Nephron (organoid): ENCODE results near the gene CSNK1D.

Experiments used
- H3K27ac Mint-ChIP-seq, 3 experiments: 2 replicates each; pipeline ENCODE4 v1.8.0; 2020; ENCODE audit warnings: mixed read lengths in 3 of 3, mild to moderate bottlenecking in 2 of 3, moderate library complexity in 1 of 3
- H3K27me3 Mint-ChIP-seq: 2 replicates; pipeline ENCODE4 v1.8.0; 2021; ENCODE audit warnings: low read depth, mild to moderate bottlenecking, moderate library complexity, mixed read lengths
- H3K36me3 Mint-ChIP-seq: 2 replicates; pipeline ENCODE4 v1.8.0; 2020; ENCODE audit warnings: low read depth, mixed read lengths
- H3K4me1 Mint-ChIP-seq: 2 replicates; pipeline ENCODE4 v1.8.0; 2020; ENCODE audit warnings: mixed read lengths
- H3K4me3 Mint-ChIP-seq, 3 experiments: 2 replicates each; pipeline ENCODE4 v1.8.0; 2020; ENCODE audit warnings: mild to moderate bottlenecking in 3 of 3, mixed read lengths in 3 of 3, moderate library complexity in 2 of 3
- H3K9me3 Mint-ChIP-seq: 2 replicates; pipeline ENCODE4 v1.8.0; 2020; ENCODE audit warnings: mixed read lengths
- TF ChIP-seq, protein P1 (sequence below), 3 experiments: fragments of 200-600 bp; sonication (generic); IDR thresholded peaks; one replicate each; pipeline ENCODE4 v1.5.0; 2021; ENCODE audit warnings: antibody characterized with exemption in 3 of 3; ENCODE audit not compliant: unreplicated experiment in 3 of 3

CSNK1D gene

DNA sequence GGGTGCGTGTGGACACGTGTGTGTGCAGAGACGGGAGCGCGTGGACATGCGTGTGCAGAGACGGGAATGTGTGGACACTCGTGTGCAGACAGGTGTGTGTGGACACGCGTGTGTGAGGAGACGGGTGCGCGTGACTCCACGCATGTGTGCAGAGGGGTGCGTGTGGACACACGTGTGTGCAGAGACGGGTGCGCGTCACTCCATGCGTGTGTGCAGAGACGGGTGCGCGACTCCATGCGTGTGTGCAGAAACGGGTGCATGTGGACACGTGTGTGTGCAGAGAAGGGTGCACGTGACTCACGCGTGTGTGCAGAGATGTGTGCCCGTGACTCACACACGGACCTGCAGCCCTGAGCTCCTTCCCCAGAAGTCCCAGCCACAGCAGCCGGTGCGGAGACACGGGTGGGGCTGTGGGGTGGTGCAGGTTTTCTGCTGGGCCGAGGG is 46.1 kb upstream of the CSNK1D start:
- peaks cover 15% of the 10 kb centered on the region for H3K27me3 Mint-ChIP-seq
- TF ChIP-seq, protein P1, sequence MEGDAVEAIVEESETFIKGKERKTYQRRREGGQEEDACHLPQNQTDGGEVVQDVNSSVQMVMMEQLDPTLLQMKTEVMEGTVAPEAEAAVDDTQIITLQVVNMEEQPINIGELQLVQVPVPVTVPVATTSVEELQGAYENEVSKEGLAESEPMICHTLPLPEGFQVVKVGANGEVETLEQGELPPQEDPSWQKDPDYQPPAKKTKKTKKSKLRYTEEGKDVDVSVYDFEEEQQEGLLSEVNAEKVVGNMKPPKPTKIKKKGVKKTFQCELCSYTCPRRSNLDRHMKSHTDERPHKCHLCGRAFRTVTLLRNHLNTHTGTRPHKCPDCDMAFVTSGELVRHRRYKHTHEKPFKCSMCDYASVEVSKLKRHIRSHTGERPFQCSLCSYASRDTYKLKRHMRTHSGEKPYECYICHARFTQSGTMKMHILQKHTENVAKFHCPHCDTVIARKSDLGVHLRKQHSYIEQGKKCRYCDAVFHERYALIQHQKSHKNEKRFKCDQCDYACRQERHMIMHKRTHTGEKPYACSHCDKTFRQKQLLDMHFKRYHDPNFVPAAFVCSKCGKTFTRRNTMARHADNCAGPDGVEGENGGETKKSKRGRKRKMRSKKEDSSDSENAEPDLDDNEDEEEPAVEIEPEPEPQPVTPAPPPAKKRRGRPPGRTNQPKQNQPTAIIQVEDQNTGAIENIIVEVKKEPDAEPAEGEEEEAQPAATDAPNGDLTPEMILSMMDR (IDR thresholded peaks at IDR 0.05; ENCODE audit: unreplicated experiment in 3 of 3), result no peak
- H3K4me1 Mint-ChIP-seq, result peaks cover 6% of the 10 kb centered on the region
- no peak overlapping the region for H3K4me3 Mint-ChIP-seq
- no peak overlapping the region for H3K27ac Mint-ChIP-seq
- H3K9me3 Mint-ChIP-seq, result no peaks in the 10 kb centered on the region
- no peaks in the 10 kb centered on the region for H3K36me3 Mint-ChIP-seq

DNA sequence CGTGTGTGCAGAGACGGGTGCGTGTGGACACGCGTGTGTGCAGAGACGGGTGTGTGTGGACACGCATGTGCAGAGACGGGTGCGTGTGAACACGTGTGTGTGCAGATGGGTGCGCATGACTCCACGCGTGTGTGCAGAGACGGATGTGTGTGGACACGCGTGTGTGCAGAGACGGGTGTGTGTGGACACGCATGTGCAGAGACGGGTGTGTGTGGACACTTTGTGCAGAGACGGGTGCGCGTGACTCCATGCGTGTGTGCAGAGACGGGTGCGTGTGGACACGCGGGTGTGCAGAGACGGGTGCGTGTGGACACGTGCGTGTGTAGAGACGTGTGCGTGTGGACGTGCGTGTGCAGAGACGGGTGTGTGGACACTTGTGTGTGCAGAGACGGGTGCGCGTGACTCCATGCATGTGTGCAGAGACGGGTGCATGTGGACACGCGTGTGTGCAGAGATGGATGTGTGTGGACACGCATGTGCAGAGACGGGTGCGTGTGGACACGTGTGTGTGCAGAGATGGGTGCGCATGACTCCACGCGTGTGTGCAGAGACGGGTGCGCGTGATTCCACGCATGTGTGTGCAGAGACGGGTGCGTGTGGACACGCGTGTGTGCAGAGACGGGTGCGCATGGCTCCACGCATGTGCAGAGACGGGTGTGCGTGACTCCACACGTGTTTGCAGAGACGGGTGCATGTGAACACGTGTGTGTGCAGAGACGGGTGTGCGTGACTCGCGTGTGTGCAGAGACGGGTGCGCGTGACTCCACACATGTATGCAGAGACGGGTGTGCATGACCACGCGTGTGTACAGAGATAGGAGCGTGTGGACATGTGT is 45.5 kb upstream of the CSNK1D start:
- Mint-ChIP-seq H3K27ac (no peak overlapping the region), H3K4me3 (no peak overlapping the region), H3K27me3 (peaks cover 18% of the 10 kb centered on the region), H3K36me3 (no peaks in the 10 kb centered on the region), H3K4me1 (peaks cover 5% of the 10 kb centered on the region), H3K9me3 (no peaks in the 10 kb centered on the region)
- TF ChIP-seq, protein P1 (IDR thresholded peaks at IDR 0.05; ENCODE audit: unreplicated experiment in 3 of 3), result no peak

DNA sequence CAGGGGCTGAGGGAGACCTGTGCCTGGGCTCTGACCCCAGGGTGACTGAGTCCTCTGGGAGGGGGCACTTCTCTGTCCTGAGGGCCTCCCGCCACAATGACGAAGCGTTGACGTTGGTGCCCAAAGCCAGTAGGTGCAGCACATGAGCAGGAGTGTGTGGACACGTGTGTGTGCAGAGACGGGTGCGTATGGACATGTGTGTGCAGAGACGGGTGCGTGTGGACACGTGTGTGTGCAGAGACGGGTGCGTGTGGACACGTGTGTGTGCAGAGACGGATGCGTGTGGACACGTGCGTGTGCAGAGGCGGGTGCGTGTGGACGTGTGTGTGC is 44.6 kb upstream of the CSNK1D start:
- Mint-ChIP-seq H3K4me1 (peaks cover 5% of the 10 kb centered on the region), H3K27me3 (peaks cover 23% of the 10 kb centered on the region), H3K27ac (no peak overlapping the region), H3K4me3 (no peak overlapping the region), H3K36me3 (no peaks in the 10 kb centered on the region), H3K9me3 (no peaks in the 10 kb centered on the region)
- TF ChIP-seq, protein P1 (IDR thresholded peaks at IDR 0.05; ENCODE audit: unreplicated experiment in 3 of 3), result no peak

DNA sequence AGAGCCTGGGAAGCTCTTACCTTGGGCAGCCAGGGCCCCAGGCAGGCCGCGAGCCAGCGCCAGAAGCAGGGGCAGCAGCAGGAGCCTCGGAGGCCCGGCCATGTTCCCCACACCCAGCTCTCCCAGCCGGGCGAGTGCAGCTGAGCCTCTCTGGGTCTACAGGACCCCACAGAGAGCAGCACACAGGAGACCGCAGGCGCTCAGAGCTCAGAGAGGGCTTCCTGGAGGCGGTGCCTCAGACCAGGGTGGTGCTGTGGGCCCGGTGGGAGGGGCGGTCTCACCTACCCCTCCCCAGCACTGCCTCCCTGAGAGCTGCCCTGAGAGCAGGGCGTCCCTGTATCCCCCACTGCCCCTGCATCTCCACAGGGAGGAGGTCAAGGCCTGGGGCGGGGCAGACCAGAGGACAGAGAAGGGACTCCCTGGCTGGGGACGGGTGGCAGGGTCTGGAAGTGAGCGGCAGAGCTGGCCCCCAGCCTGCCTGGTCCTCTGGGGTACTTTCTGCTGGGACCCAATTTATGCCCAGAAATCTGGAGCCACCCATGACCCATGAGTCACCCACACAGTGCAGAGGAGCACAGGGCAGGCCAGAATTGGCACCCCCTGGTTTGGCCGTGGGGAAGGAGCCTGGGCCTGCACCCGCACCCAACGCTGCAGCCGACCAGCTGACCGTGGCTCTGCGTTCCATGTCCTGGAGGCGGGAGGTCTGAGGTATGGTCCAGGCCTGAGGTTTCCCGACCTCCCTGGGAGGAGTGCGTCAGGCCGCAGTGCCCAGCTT is 44.1 kb upstream of the CSNK1D start, which contains the start of gene CD7:
Gene CD7 (minus strand): TSS at position 215 of the 775 bp plus-strand sequence. CDS start 113 bp downstream, at position 102.
- Mint-ChIP-seq H3K9me3 (no peaks in the 10 kb centered on the region), H3K27ac (no peak within 1 kb of the TSS), H3K4me1 (peaks cover 5% of the 10 kb centered on the region), H3K27me3 (peaks cover 23% of the 10 kb centered on the region), H3K4me3 (no peak within 1 kb of the TSS), H3K36me3 (no peaks in the 10 kb centered on the region)
- TF ChIP-seq, protein P1 (IDR thresholded peaks at IDR 0.05; ENCODE audit: unreplicated experiment in 3 of 3), result no peak

DNA sequence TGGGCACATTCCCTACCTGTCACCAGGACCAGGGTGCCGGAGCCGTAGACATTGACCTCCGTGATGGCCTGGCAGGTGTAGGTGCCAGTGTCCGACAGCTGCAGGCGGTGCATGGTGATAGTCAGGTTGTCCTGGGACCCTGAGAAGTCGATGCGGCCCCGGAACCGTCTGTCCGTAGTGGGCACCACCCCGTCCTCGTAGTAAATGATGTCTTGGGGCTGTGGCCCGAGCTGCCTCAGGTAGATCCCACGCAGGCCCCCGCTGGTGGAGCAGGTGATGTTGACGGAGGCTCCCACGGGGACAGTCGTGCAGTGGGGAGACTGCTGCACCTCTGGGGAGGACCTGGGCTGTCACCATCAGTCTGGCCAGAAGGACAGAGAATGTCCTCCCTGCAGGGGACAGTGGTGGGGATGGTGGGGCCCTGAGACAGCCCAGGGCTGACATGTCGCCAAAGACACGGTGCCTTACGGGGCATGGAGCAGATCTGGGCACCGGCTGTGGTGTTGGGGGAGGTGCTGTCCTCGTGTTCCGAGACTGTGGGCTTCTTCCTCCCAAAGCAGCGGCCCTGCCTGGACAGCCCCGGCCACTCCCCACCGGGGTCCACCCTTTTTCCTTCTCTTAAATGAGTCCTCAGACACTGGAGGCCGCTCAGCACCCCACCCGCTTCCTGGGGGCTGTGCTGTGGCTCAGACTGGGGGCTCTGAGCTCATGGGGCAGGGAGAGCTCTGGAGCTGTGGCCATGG is 43.3 kb upstream of the CSNK1D start:
- Mint-ChIP-seq H3K36me3 (no peaks in the 10 kb centered on the region), H3K27me3 (peaks cover 23% of the 10 kb centered on the region), H3K27ac (no peak overlapping the region), H3K9me3 (no peaks in the 10 kb centered on the region), H3K4me1 (peaks cover 5% of the 10 kb centered on the region), H3K4me3 (no peak overlapping the region)
- TF ChIP-seq, protein P1 (IDR thresholded peaks at IDR 0.05; ENCODE audit: unreplicated experiment in 3 of 3), result no peak
